Endothelial cell of umbilical vein (primary cell): Measurements from ENCODE around the gene AKAP13. TPM values are rescaled to one million over a fixed set of nuclear protein-coding genes. Genes with fewer than 3 reads are reported as not detected.

Source experiments
- BruUV-seq: library from RNA; stranded (reverse); fragments of 400-500 nt; replicated peaks from 2 replicates; lab custom pipeline; 2021; lab: Mats Ljungman, UMichigan
- CTCF ChIA-PET: fragments of 300-600, 350-600 bp; sonication (Branson Sonifier 250); formaldehyde crosslinking; loops from one replicate; lab custom pipeline; 2021; ENCODE audit warnings: antibody characterized with exemption, inconsistent platforms; lab: Charles Lee
- POLR2A ChIA-PET: fragments of 300-600, 350-600 bp; sonication (Branson Sonifier 250); formaldehyde crosslinking; loops from one replicate; lab custom pipeline; 2021; ENCODE audit warnings: antibody characterized with exemption, inconsistent platforms; lab: Charles Lee
- DNase-seq: peaks from one replicate; pipeline ENCODE4 v3.0.0-alpha.2; 2011; ENCODE audit warnings: low read depth, low spot score
- FAIRE-seq: peaks from 2 replicates; lab custom pipeline; 2011; peaks lifted over from hg19 to GRCh38; lab: Jason Lieb, UNC
- H2AFZ ChIP-seq: 2 replicates; pipeline ENCODE4 v1.6.0; 2012; ENCODE audit warnings: low read depth, low read length, control low read depth, inconsistent platforms
- H3K27ac ChIP-seq: 2 replicates; pipeline ENCODE4 v1.5.1; 2011; ENCODE audit warnings: low read depth, mild to moderate bottlenecking, control low read depth, low read length, moderate library complexity; ENCODE audit not compliant: insufficient read depth
- H3K27me3 ChIP-seq, 2 experiments: 2 replicates each; pipeline versions ENCODE4 v1.6.0 to v1.6.1; 2011; ENCODE audit warnings: low read length in 2 of 2, mixed read lengths in 1 of 2; ENCODE audit not compliant: control insufficient read depth in 2 of 2, insufficient read depth in 2 of 2
- H3K36me3 ChIP-seq, 2 experiments: 2 replicates in 1 of 2; 3 replicates in 1 of 2; pipeline ENCODE4 v1.5.1; 2011; ENCODE audit warnings: low read length in 2 of 2, mild to moderate bottlenecking in 1 of 2, moderate library complexity in 1 of 2; ENCODE audit not compliant: control insufficient read depth in 2 of 2, insufficient read depth in 2 of 2; ENCODE audit errors: extremely low read depth in 1 of 2
- H3K4me1 ChIP-seq: 3 replicates; pipeline ENCODE4 v1.5.1; 2011; ENCODE audit warnings: mild to moderate bottlenecking, low read length; ENCODE audit not compliant: control insufficient read depth, insufficient read depth; ENCODE audit errors: extremely low read depth
- H3K4me2 ChIP-seq: 2 replicates; pipeline ENCODE4 v1.6.1; 2011; ENCODE audit warnings: low read length, control low read depth, mixed read lengths; ENCODE audit not compliant: insufficient read depth
- H3K4me3 ChIP-seq, 3 experiments: fragments of 200-600 bp in 1 of 3; sonication (generic), shearing (Covaris generic) in 1 of 3; replicated peaks in 1 of 3; 2 replicates each; pipeline ENCODE4 v1.5.1; 2011 to 2016; ENCODE audit warnings: control low read depth in 3 of 3, low read length in 3 of 3, mild to moderate bottlenecking in 2 of 3, inconsistent platforms in 1 of 3, low read depth in 1 of 3, moderate library complexity in 1 of 3; ENCODE audit not compliant: insufficient read depth in 1 of 3
- H3K79me2 ChIP-seq: 2 replicates; pipeline ENCODE4 v1.6.0; 2012; ENCODE audit warnings: low read length, inconsistent platforms; ENCODE audit not compliant: control insufficient read depth, insufficient read depth
- H3K9ac ChIP-seq: replicated peaks from 2 replicates; pipeline ENCODE3; 2011; ENCODE audit warnings: low read length, control low read depth; ENCODE audit not compliant: insufficient read depth; ENCODE audit errors: extremely low read depth
- H3K9me1 ChIP-seq: replicated peaks from 3 replicates; pipeline ENCODE4 v1.6.0; 2011; ENCODE audit warnings: mild to moderate bottlenecking, low read length; ENCODE audit not compliant: control insufficient read depth, insufficient read depth; ENCODE audit errors: extremely low read depth
- H3K9me3 ChIP-seq: replicated peaks from 2 replicates; pipeline ENCODE4 v1.5.1; 2012; ENCODE audit warnings: low read length, inconsistent platforms; ENCODE audit not compliant: control insufficient read depth, insufficient read depth
- H4K20me1 ChIP-seq: replicated peaks from 2 replicates; pipeline ENCODE3; 2011; ENCODE audit warnings: mild to moderate bottlenecking, low read length; ENCODE audit not compliant: control insufficient read depth, insufficient read depth; ENCODE audit errors: extremely low read depth
- EZH2 ChIP-seq: IDR thresholded peaks from 2 replicates; pipeline ENCODE4 v1.6.1; 2012; ENCODE audit warnings: borderline replicate concordance, low read depth, mild to moderate bottlenecking, moderate library complexity, low read length, inconsistent platforms; ENCODE audit not compliant: severe bottlenecking
- FOS ChIP-seq: IDR thresholded peaks from 2 replicates; pipeline ENCODE4 v1.6.1; 2011; ENCODE audit warnings: mild to moderate bottlenecking, low read length, moderate library complexity, borderline replicate concordance; ENCODE audit not compliant: insufficient read depth
- GATA2 ChIP-seq: IDR thresholded peaks from 2 replicates; pipeline ENCODE4 v1.7.0; 2011; ENCODE audit warnings: low read depth, mild to moderate bottlenecking, moderate library complexity, mixed read lengths, low read length; ENCODE audit not compliant: insufficient read length, insufficient read depth
- JUN ChIP-seq: IDR thresholded peaks from 2 replicates; pipeline ENCODE4 v1.6.1; 2011; ENCODE audit warnings: borderline replicate concordance, low read depth; ENCODE audit not compliant: insufficient read length, insufficient read depth
- MAX ChIP-seq: IDR thresholded peaks from 2 replicates; pipeline ENCODE4 v1.6.1; 2011; ENCODE audit not compliant: insufficient read depth, insufficient read length
- MYC ChIP-seq: IDR thresholded peaks from one replicate; pipeline ENCODE4 v1.6.1; 2011; ENCODE audit warnings: mild to moderate bottlenecking, low read depth, low read length
- POLR2A ChIP-seq: IDR thresholded peaks from 2 replicates; pipeline ENCODE4 v1.6.1; 2012; ENCODE audit warnings: low read depth, mild to moderate bottlenecking, control low read depth, low read length
- POLR2AphosphoS5 ChIP-seq: IDR thresholded peaks from 2 replicates; pipeline ENCODE4 v1.6.1; 2012; ENCODE audit warnings: low read depth, mild to moderate bottlenecking, control low read depth, low read length, moderate library complexity; ENCODE audit not compliant: insufficient read depth
- dilution Hi-C: fragments of 300-500 bp; cut with MboI; formaldehyde crosslinking; loops from one replicate; pipeline ENCODE4 v1.15.0; 2019; ENCODE audit warnings: low sequenced_read_pairs; ENCODE audit not compliant: extremely low pct_ligation_motif_present
- intact Hi-C: fragments of 100-400 bp; cut with micrococcal nuclease; formaldehyde crosslinking; loops from one replicate; pipeline ENCODE4 v1.10.0; 2022
- polyA plus RNA-seq, 4 experiments: library from polyadenylated mRNA; depleted of rRNA in 3 of 4; stranded (reverse) in 3 of 4; unstranded in 1 of 4; fragments of >200 nt; gene quantifications; 2 replicates each; pipeline versions ENCODE4 v1.2.1 to v1.2.3, GENCODE V29; 2011 to 2012; ENCODE audit warnings: missing spikeins in 1 of 4
- total RNA-seq: library from RNA; stranded (reverse); gene quantifications from 2 replicates; pipeline ENCODE4 v1.2.3, GENCODE V29; 2021
- TF ChIP-seq, protein P1 (sequence below), 2 donors: IDR thresholded peaks; 1 replicate in 1 of 2; 2 replicates in 1 of 2; pipeline ENCODE4 v1.5.1; 2011; ENCODE audit warnings: low read length in 2 of 2, mild to moderate bottlenecking in 2 of 2, moderate library complexity in 2 of 2, control low read depth in 1 of 2, inconsistent platforms in 1 of 2, low read depth in 1 of 2; ENCODE audit not compliant: insufficient read depth in 1 of 2; ENCODE audit errors: extremely low read depth in 1 of 2

Gene AKAP13
- total and polyA plus RNA-seq, 2 donors (not counting 3 experiments of a cell fraction or from before 2014, with no cell fraction given): 22.8 to 87.8 TPM

GRCh38 chr15:85620690-85621049, 240.3 kb downstream of the AKAP13 start:
- Histone ChIP-seq H3K27me3 (no peaks in the 10 kb centered on the region), H3K9me1 (no peaks in the 10 kb centered on the region), H2AFZ (no peak overlapping the region), H4K20me1 (no peaks in the 10 kb centered on the region), H3K9ac (peak overlapping the region; percentile 5), H3K4me1 (peaks cover 50% of the 10 kb centered on the region), H3K79me2 (peaks cover 14% of the 10 kb centered on the region), H3K36me3 (no peaks in the 10 kb centered on the region), H3K4me3 (no peak overlapping the region), H3K27ac (no peak overlapping the region), H3K9me3 (no peaks in the 10 kb centered on the region), H3K4me2 (peak overlapping the region; percentile 98)
- DNase-seq (peak; percentile 54), FAIRE-seq (no peak)
- ChIA-PET CTCF (interaction anchor here (1.1 kb wide), 1 partner anchor 13 kb away, joined by 3 read pairs; no protein-coding TSS in a partner anchor), POLR2A (no interaction called here)
- intact Hi-C loops: no loop called here
- no peak for TF ChIP-seq GATA2
- TF ChIP-seq FOS: no peak
- no peak for TF ChIP-seq POLR2AphosphoS5
- TF ChIP-seq EZH2: no peak
- TF ChIP-seq, protein P1, sequence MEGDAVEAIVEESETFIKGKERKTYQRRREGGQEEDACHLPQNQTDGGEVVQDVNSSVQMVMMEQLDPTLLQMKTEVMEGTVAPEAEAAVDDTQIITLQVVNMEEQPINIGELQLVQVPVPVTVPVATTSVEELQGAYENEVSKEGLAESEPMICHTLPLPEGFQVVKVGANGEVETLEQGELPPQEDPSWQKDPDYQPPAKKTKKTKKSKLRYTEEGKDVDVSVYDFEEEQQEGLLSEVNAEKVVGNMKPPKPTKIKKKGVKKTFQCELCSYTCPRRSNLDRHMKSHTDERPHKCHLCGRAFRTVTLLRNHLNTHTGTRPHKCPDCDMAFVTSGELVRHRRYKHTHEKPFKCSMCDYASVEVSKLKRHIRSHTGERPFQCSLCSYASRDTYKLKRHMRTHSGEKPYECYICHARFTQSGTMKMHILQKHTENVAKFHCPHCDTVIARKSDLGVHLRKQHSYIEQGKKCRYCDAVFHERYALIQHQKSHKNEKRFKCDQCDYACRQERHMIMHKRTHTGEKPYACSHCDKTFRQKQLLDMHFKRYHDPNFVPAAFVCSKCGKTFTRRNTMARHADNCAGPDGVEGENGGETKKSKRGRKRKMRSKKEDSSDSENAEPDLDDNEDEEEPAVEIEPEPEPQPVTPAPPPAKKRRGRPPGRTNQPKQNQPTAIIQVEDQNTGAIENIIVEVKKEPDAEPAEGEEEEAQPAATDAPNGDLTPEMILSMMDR (IDR thresholded peaks at IDR 0.05; ENCODE audit: extremely low read depth in 1 of 2, insufficient read depth in 1 of 2, low read depth in 1 of 2, low read length in 2 of 2): no peak
- no peak for TF ChIP-seq MYC
- no peak for TF ChIP-seq MAX
- no peak for TF ChIP-seq POLR2A
- TF ChIP-seq JUN: no peak
- BruUV-seq: no TSS peak
- dilution Hi-C loops: no loop called here
